GM12878 (cell line): Measurements from ENCODE around the gene ECEL1. TPM values are rescaled to one million over a fixed set of nuclear protein-coding genes. Genes with fewer than 3 reads are reported as not detected.

ENCODE experiments used
- ATAC-seq: fragments of 200-7000 bp; cut with Tn5 transposase; 3 replicates; pipeline ENCODE4 v1.9.1; 2020; ENCODE audit warnings: mild to moderate bottlenecking, moderate library complexity
- BruUV-seq: library from RNA; stranded (reverse); fragments of 400-500 nt; replicated peaks from 2 replicates; lab custom pipeline; 2021; lab: Mats Ljungman, UMichigan
- CTCF ChIA-PET: fragments of 300-600 bp; sonication (Branson Sonifier 250); formaldehyde crosslinking; extraction: SDS; loops from one replicate; lab custom pipeline; 2021; ENCODE audit warnings: inconsistent platforms; lab: Yijun Ruan, JAX
- POLR2A ChIA-PET: fragments of 350-600 bp; formaldehyde crosslinking; extraction: SDS; loops from one replicate; lab custom pipeline; 2021; ENCODE audit warnings: inconsistent platforms; lab: Charles Lee
- RAD21 ChIA-PET: fragments of 300-600 bp; sonication (Branson Sonifier 250); formaldehyde crosslinking; loops from one replicate; lab custom pipeline; 2023; ENCODE audit warnings: antibody characterized with exemption; ENCODE audit not compliant: unreplicated experiment; lab: Charles Lee
- SMC1A ChIA-PET: fragments of 300-600 bp; sonication (Branson Sonifier 250); formaldehyde crosslinking; loops from one replicate; lab custom pipeline; 2023; ENCODE audit not compliant: unreplicated experiment, uncharacterized antibody; lab: Charles Lee
- DNase-seq: peaks from one replicate; pipeline ENCODE4 v3.0.0-alpha.2; 2011; ENCODE audit warnings: low read depth, low spot score
- FAIRE-seq: peaks from 3 replicates; lab custom pipeline; 2011; peaks lifted over from hg19 to GRCh38; lab: Jason Lieb, UNC
- H2AFZ ChIP-seq: 2 replicates; pipeline ENCODE4 v1.6.0; 2011; ENCODE audit warnings: low read depth, low read length, control low read depth; ENCODE audit not compliant: control insufficient read depth
- H3K27ac ChIP-seq: 2 replicates; pipeline ENCODE4 v1.5.1; 2011; ENCODE audit warnings: control low read depth; ENCODE audit not compliant: control insufficient read depth, insufficient read depth
- H3K27me3 ChIP-seq, 2 experiments: replicated peaks in 1 of 2; 2 replicates each; pipeline versions ENCODE4 v1.6.0 to v1.6.1; 2011; ENCODE audit warnings: low read length in 1 of 2; ENCODE audit not compliant: control insufficient read depth in 2 of 2, insufficient read depth in 2 of 2
- H3K36me3 ChIP-seq, 2 experiments: 2 replicates each; pipeline ENCODE4 v1.5.1; 2011; ENCODE audit warnings: low read length in 1 of 2; ENCODE audit not compliant: control insufficient read depth in 2 of 2, insufficient read depth in 2 of 2
- H3K4me1 ChIP-seq: 2 replicates; pipeline ENCODE4 v1.6.1; 2011; ENCODE audit warnings: mild to moderate bottlenecking, low read length, moderate library complexity, mixed read lengths; ENCODE audit not compliant: control insufficient read depth, insufficient read depth
- H3K4me2 ChIP-seq: 2 replicates; pipeline ENCODE4 v1.6.0; 2011; ENCODE audit warnings: control low read depth; ENCODE audit not compliant: control insufficient read depth, insufficient read depth
- H3K4me3 ChIP-seq: fragments of 200-600 bp; sonication (generic); 2 replicates; pipeline ENCODE4 v1.5.1; 2016
- H3K79me2 ChIP-seq: 2 replicates; pipeline ENCODE4 v1.6.0; 2011; ENCODE audit warnings: low read length; ENCODE audit not compliant: control insufficient read depth, insufficient read depth
- H3K9ac ChIP-seq: 2 replicates; pipeline ENCODE4 v1.8.0; 2011; ENCODE audit warnings: low read length, control low read depth, mixed read lengths; ENCODE audit not compliant: control insufficient read depth, insufficient read depth
- H3K9me3 ChIP-seq: replicated peaks from 3 replicates; pipeline ENCODE4 v1.5.1; 2011; ENCODE audit warnings: mild to moderate bottlenecking, low read length; ENCODE audit not compliant: control insufficient read depth, insufficient read depth
- H4K20me1 ChIP-seq: 2 replicates; pipeline ENCODE4 v1.6.0; 2011; ENCODE audit not compliant: control insufficient read depth, insufficient read depth
- BCL3 ChIP-seq: IDR thresholded peaks from 2 replicates; pipeline ENCODE4 v1.6.1; 2011; ENCODE audit warnings: borderline replicate concordance, low read depth, mild to moderate bottlenecking, moderate library complexity, low read length; ENCODE audit not compliant: insufficient read depth, poor library complexity, severe bottlenecking
- DPF2 ChIP-seq: fragments of 450-650 bp; IDR thresholded peaks from 2 replicates; pipeline ENCODE4 v1.6.1; 2017; ENCODE audit warnings: mild to moderate bottlenecking
- IKZF1 ChIP-seq: fragments of 450-650 bp; conservative IDR thresholded peaks from 2 replicates; pipeline ENCODE4 v1.6.1; 2017; ENCODE audit warnings: antibody characterized with exemption, mild to moderate bottlenecking
- MEF2A ChIP-seq: IDR thresholded peaks from 2 replicates; pipeline ENCODE4 v1.6.1; 2011; ENCODE audit warnings: low read depth, mild to moderate bottlenecking, low read length, moderate library complexity; ENCODE audit not compliant: insufficient read depth
- MLLT1 ChIP-seq: fragments of 450-650 bp; IDR thresholded peaks from 2 replicates; pipeline ENCODE4 v1.6.1; 2016; ENCODE audit warnings: mild to moderate bottlenecking
- SREBF1 ChIP-seq: IDR thresholded peaks from 2 replicates; pipeline ENCODE4 v1.6.1; 2012; ENCODE audit warnings: mild to moderate bottlenecking, low read length
- TBL1XR1 ChIP-seq: IDR thresholded peaks from 2 replicates; pipeline ENCODE4 v1.6.1; 2012; ENCODE audit warnings: low read depth, low read length, improper control_type of control experiment
- TCF12 ChIP-seq: IDR thresholded peaks from 2 replicates; pipeline ENCODE4 v1.6.1; 2011; ENCODE audit warnings: low read depth, mild to moderate bottlenecking, low read length
- WRNIP1 ChIP-seq: IDR thresholded peaks from 2 replicates; pipeline ENCODE4 v1.6.1; 2011; ENCODE audit warnings: low read depth, low read length, improper control_type of control experiment, borderline replicate concordance
- ZBTB11 ChIP-seq: fragments of 450-650 bp; formaldehyde crosslinking; IDR thresholded peaks from 2 replicates; pipeline ENCODE4 v1.5.0; 2022; ENCODE audit warnings: mild to moderate bottlenecking, missing genetic modification characterization
- WGBS: methylation state at CpG from one replicate; pipeline ENCODE4 v1.1.6; 2016; ENCODE audit warnings: low lambda C conversion rate; ENCODE audit not compliant: insufficient replicate concordance, insufficient coverage; ENCODE audit errors: missing lambda C conversion rate; 5-methylcytosine and 5-hydroxymethylcytosine counted together
- in situ Hi-C: fragments of 300-500 bp; cut with MboI; formaldehyde crosslinking; loops from 9 replicates; pipeline ENCODE4 v1.14.3; 2018; ENCODE audit warnings: mixed read lengths
- intact Hi-C: fragments of 100-400 bp; cut with micrococcal nuclease; formaldehyde crosslinking; loops from one replicate; pipeline ENCODE4 v1.14.2; 2022; ENCODE audit not compliant: unreplicated experiment
- polyA plus RNA-seq, 11 experiments: library from polyadenylated mRNA; depleted of rRNA in 4 of 11; unstranded in 6 of 11; stranded (reverse) in 5 of 11; fragments of >200 nt; fragmentation: Nextera tagmentation in 4 of 11; fragmentation: Illumina TruSeq in 1 of 11; extraction: Ambion mirVana in 4 of 11; extraction: Trizol in 1 of 11; gene quantifications; 1 replicate in 1 of 11; 2 replicates in 10 of 11; pipeline versions ENCODE4 v1.2.1 to v1.2.3, GENCODE V29; 2011 to 2016; ENCODE audit warnings: inconsistent platforms in 2 of 11, missing spikeins in 2 of 11, low read depth in 1 of 11
- total RNA-seq, 4 experiments: library from RNA; depleted of rRNA in 3 of 4; stranded (reverse); fragments of >200 nt in 3 of 4; fragmentation: Illumina TruSeq in 1 of 4; extraction: Trizol in 1 of 4; gene quantifications; 2 replicates each; pipeline versions ENCODE4 v1.2.1 to v1.2.3, GENCODE V29; 2013 to 2021

ECEL1 gene
- total and polyA plus RNA-seq, 10 of the 15 experiments (the other 5 are each of a cell fraction or from before 2014, with no cell fraction given): not detected

GRCh38 chr2:232477751-232478510, 9.7 kb downstream of the ECEL1 start:
- TF ChIP-seq TBL1XR1 (no peak), TCF12 (no peak), SREBF1 (no peak), IKZF1 (no peak), DPF2 (no peak)
- Histone ChIP-seq H4K20me1 (no peaks in the 10 kb centered on the region), H3K4me2 (no peak overlapping the region), H2AFZ (no peak overlapping the region), H3K9me3 (no peaks in the 10 kb centered on the region), H3K79me2 (no peaks in the 10 kb centered on the region), H3K4me3 (no peak overlapping the region), H3K27ac (no peak overlapping the region), H3K4me1 (no peaks in the 10 kb centered on the region), H3K27me3 (peaks cover 0 to 3% of the 10 kb centered on the region in 2 experiments; a peak in 1 of 4 replicates), H3K9ac (no peak overlapping the region), H3K36me3 (no peaks in the 10 kb centered on the region)
- in situ Hi-C loops (no loop called here), intact Hi-C loops (no loop called here)
- CTCF ChIA-PET: no interaction called here
- RAD21 ChIA-PET: no interaction called here
- 16% methylated on average over 13 of the region's 13 CpGs for WGBS
- POLR2A ChIA-PET: no interaction called here
- no peak for DNase-seq
- SMC1A ChIA-PET: interaction anchor here (0.6 kb wide), 1 partner anchor 80 kb away, joined by 3 read pairs; no protein-coding TSS in a partner anchor
- FAIRE-seq: no peak
- ATAC-seq: no peak
- no TSS peak for BruUV-seq

- H3K4me3 ChIP-seq: no peak overlapping the region
- H3K9me3 ChIP-seq: no peaks in the 10 kb centered on the region
- no peak for ATAC-seq
- no peaks in the 10 kb centered on the region for H3K36me3 ChIP-seq
- no peaks in the 10 kb centered on the region for H4K20me1 ChIP-seq
- CTCF ChIA-PET: no interaction called here
- no peak for FAIRE-seq
- H3K4me1 ChIP-seq: no peaks in the 10 kb centered on the region
- no peak overlapping the region for H2AFZ ChIP-seq
- no peaks in the 10 kb centered on the region for H3K79me2 ChIP-seq
- RAD21 ChIA-PET: no interaction called here
- no peak overlapping the region for H3K27ac ChIP-seq
- WGBS: 56% methylated on average over 7 of the region's 7 CpGs
- in situ Hi-C loops (no loop called here), intact Hi-C loops (no loop called here)
- H3K9ac ChIP-seq: no peak overlapping the region
- DNase-seq: no peak
- no peak overlapping the region for H3K4me2 ChIP-seq
- H3K27me3 ChIP-seq: peaks cover 0 to 3% of the 10 kb centered on the region in 2 experiments; a peak in 1 of 4 replicates
- no TSS peak for BruUV-seq
- SMC1A ChIA-PET: no interaction called here
- POLR2A ChIA-PET: no interaction called here
- TF ChIP-seq MEF2A: no peak
- no peak for TF ChIP-seq ZBTB11 (CRISPR knock-in tag)
- no peak for TF ChIP-seq MLLT1
- no peak for TF ChIP-seq BCL3
- TF ChIP-seq WRNIP1: no peak
Measured at GRCh38 chr2:232476791-232477190, 10.8 kb downstream of the ECEL1 start.
